H1 (cell line): Measurements from ENCODE around the gene ITPK1. TPM values are rescaled to one million over a fixed set of nuclear protein-coding genes. Genes with fewer than 3 reads are reported as not detected.

Source experiments
- SIN3A ChIP-seq, 2 experiments: IDR thresholded peaks in 1 of 2; conservative IDR thresholded peaks in 1 of 2; 2 replicates each; pipeline ENCODE4 v1.6.1; 2011 to 2012; ENCODE audit warnings: low read length in 2 of 2, improper control_type of control experiment in 1 of 2, low read depth in 1 of 2, mild to moderate bottlenecking in 1 of 2
- TBP ChIP-seq: IDR thresholded peaks from 2 replicates; pipeline ENCODE4 v1.6.1; 2011; ENCODE audit warnings: low read depth, low read length, improper control_type of control experiment
- polyA plus RNA-seq, 7 experiments: library from polyadenylated mRNA; depleted of rRNA in 3 of 7; stranded (reverse) in 5 of 7; unstranded in 2 of 7; fragments of >200 nt in 5 of 7; fragments of 200-250 nt in 2 of 7; gene quantifications; 1 replicate in 5 of 7; 2 replicates in 1 of 7; 4 replicates in 1 of 7; pipeline versions ENCODE4 v1.2.1 to v1.2.3, GENCODE V29; 2011 to 2013; ENCODE audit warnings: missing spikeins in 2 of 7, mixed read lengths in 2 of 7
- total RNA-seq: library from RNA; stranded (reverse); fragmentation: NEBNext Ultra II Directional; extraction: Animal tissue kit (Norgen Biotek cat#: 25700); gene quantifications from 2 replicates; pipeline ENCODE4 v1.2.1, GENCODE V29; 2021
- TF ChIP-seq, protein P1 (sequence below): IDR thresholded peaks from 2 replicates; pipeline ENCODE4 v1.6.1; 2011; ENCODE audit warnings: low read length, improper control_type of control experiment

Gene ITPK1
- total and polyA plus RNA-seq, 2 of the 8 experiments (the other 6 are each of a cell fraction or from before 2014, with no cell fraction given), result 108 to 143 TPM

DNA sequence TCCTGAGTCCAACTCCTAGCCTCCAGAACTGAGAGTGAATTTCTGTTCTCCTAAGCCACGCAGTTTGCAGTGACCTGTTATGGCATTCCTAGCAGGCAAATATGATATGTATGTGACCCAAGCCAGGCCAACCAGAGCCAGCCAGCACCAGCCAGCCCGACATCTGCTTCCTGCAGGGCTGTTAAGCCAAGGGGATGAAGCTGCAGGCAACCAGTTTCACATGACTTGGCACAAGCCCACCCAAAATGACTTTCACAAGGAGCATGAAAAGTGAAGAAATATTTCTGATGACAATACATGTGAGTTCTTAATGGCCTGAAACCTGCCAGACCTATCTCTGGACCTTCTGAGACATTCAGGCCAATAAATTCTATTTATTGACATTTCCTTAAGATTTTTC lies 68.1 kb downstream of the ITPK1 start (continued):
- TF ChIP-seq, protein P1, sequence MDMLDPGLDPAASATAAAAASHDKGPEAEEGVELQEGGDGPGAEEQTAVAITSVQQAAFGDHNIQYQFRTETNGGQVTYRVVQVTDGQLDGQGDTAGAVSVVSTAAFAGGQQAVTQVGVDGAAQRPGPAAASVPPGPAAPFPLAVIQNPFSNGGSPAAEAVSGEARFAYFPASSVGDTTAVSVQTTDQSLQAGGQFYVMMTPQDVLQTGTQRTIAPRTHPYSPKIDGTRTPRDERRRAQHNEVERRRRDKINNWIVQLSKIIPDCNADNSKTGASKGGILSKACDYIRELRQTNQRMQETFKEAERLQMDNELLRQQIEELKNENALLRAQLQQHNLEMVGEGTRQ, result no peak
- TF ChIP-seq TBP (no peak), SIN3A (conservative IDR thresholded peaks at IDR 0.05 in 1 of 2, IDR thresholded peaks at IDR 0.05 in 1 of 2; ENCODE audit: low read depth in 1 of 2, low read length in 2 of 2) (no peak)
- TF ChIP-seq, all 59 proteins: peak for 0
